ENCODE results near the gene MYO10.

Gene MYO10

DNA sequence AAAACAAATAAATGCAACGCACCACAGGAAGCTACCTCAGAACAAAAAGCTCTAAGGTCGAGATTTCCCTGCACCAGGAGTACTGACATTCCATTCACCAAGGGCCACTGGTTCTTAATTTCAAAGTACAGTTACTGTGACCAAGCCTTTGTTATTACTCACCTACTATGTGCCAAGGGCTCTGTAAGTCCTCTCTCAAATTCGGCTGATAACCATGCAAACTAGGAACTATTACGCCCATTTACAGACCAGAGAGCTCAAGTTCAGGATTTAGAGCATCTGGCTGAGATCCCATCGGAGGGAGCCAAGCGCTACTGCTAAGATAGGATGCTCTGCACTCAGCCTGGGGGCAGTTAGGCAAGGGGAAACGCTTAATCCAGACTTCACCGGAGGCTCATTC lies 5.6 kb downstream of the MYO10 start:
- Histone ChIP-seq H3K9ac (ENCODE audit: low read depth in 1 of 2, low read length in 2 of 2) (no peak overlapping the region), H3K4me3 (ENCODE audit: low read depth in 1 of 2, low read length in 2 of 2) (no peak overlapping the region), H3K4me1 (ENCODE audit: control insufficient read depth in 1 of 2, insufficient read depth in 2 of 2, low read length in 2 of 2) (peaks cover 23 to 36% of the 10 kb centered on the region in 2 donors), H3K27ac (ENCODE audit: low read depth, low read length) (no peak overlapping the region), H3K27me3 (ENCODE audit: control insufficient read depth in 1 of 2, insufficient read depth in 2 of 2, low read length in 2 of 2) (no peaks in the 10 kb centered on the region), H3K9me3 (ENCODE audit: control insufficient read depth in 1 of 2, low read length in 2 of 2) (no peaks in the 10 kb centered on the region), H3K36me3 (ENCODE audit: control insufficient read depth in 1 of 2, insufficient read depth in 2 of 2, low read length in 2 of 2) (no peaks in the 10 kb centered on the region)

DNA sequence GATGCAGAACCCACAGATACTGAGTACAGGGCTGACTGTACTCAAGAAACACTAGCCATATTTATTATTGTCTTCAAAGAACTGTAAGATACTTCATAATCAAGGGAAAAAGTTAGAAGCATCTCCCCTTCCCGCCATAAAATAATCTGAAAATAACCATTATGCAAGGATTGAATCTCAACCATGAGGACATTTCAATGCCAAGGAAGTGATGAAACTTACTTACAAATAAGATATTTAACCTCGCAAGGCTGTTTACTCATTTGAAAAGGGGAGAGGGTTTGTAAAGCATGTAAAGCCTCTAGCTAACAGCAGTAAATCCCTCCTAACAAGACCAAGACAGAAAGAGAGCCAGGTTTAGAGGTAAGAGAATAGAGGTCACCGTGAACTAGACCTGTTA lies 6.3 kb downstream of the MYO10 start:
- Histone ChIP-seq H3K4me3 (ENCODE audit: low read depth in 1 of 2, low read length in 2 of 2) (no peak overlapping the region), H3K36me3 (ENCODE audit: control insufficient read depth in 1 of 2, insufficient read depth in 2 of 2, low read length in 2 of 2) (no peaks in the 10 kb centered on the region), H3K9me3 (ENCODE audit: control insufficient read depth in 1 of 2, low read length in 2 of 2) (no peaks in the 10 kb centered on the region), H3K27me3 (ENCODE audit: control insufficient read depth in 1 of 2, insufficient read depth in 2 of 2, low read length in 2 of 2) (no peaks in the 10 kb centered on the region), H3K27ac (ENCODE audit: low read depth, low read length) (no peak overlapping the region), H3K4me1 (ENCODE audit: control insufficient read depth in 1 of 2, insufficient read depth in 2 of 2, low read length in 2 of 2) (peaks cover 23 to 36% of the 10 kb centered on the region in 2 donors), H3K9ac (ENCODE audit: low read depth in 1 of 2, low read length in 2 of 2) (no peak overlapping the region)

DNA sequence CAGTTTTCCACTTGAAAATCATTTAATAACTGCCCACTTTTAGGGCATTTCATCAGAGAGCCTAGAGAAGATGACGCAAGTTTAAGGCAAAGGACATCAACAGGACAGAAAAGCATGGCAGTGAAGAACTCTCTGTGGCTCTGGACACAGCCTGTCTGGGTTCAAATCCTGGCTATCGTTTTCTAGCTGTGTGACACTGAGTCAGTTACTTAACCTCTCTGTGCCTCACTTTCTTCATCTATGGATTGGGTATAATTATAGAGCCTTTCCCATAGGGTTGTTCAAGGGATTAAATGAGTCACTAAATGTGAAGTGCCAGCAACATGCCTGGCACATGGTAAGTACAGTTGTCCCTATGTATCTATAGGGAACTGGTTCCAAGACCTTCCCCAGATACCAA lies 6.7 kb downstream of the MYO10 start:
- Histone ChIP-seq H3K9me3 (ENCODE audit: control insufficient read depth in 1 of 2, low read length in 2 of 2) (no peaks in the 10 kb centered on the region), H3K9ac (ENCODE audit: low read depth in 1 of 2, low read length in 2 of 2) (no peak overlapping the region), H3K4me1 (ENCODE audit: control insufficient read depth in 1 of 2, insufficient read depth in 2 of 2, low read length in 2 of 2) (peaks cover 23 to 38% of the 10 kb centered on the region in 2 donors), H3K27me3 (ENCODE audit: control insufficient read depth in 1 of 2, insufficient read depth in 2 of 2, low read length in 2 of 2) (no peaks in the 10 kb centered on the region), H3K27ac (ENCODE audit: low read depth, low read length) (no peak overlapping the region), H3K36me3 (ENCODE audit: control insufficient read depth in 1 of 2, insufficient read depth in 2 of 2, low read length in 2 of 2) (no peaks in the 10 kb centered on the region), H3K4me3 (ENCODE audit: low read depth in 1 of 2, low read length in 2 of 2) (no peak overlapping the region)

DNA sequence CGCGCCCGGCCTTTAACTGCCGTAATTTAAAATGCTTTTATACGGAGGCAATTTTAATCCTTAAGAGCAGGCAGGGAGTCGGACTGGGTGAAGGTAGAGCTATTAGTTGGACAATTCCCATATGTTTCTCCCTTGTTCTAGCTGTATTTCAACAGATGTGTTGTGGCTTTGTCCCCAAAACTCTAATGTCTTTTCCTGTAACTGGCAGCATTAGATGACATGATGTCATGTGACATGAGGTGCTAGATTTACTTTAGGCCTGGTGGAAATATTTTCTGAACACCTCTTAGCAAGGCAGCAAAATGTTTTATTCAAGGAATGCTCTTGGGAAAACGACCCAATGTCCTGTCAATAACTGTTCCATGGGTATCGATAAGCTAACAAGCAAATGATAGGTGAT lies 8.5 kb downstream of the MYO10 start:
- no peaks in the 10 kb centered on the region for H3K36me3 ChIP-seq (ENCODE audit: control insufficient read depth in 1 of 2, insufficient read depth in 2 of 2, low read length in 2 of 2)
- H3K9ac ChIP-seq (ENCODE audit: low read depth in 1 of 2, low read length in 2 of 2): no peak overlapping the region
- H3K27me3 ChIP-seq (ENCODE audit: control insufficient read depth in 1 of 2, insufficient read depth in 2 of 2, low read length in 2 of 2): no peaks in the 10 kb centered on the region
- H3K9me3 ChIP-seq (ENCODE audit: control insufficient read depth in 1 of 2, low read length in 2 of 2): no peaks in the 10 kb centered on the region
- H3K4me1 ChIP-seq (ENCODE audit: control insufficient read depth in 1 of 2, insufficient read depth in 2 of 2, low read length in 2 of 2): peaks cover 26 to 33% of the 10 kb centered on the region in 2 donors
- no peak overlapping the region for H3K4me3 ChIP-seq (ENCODE audit: low read depth in 1 of 2, low read length in 2 of 2)
- H3K27ac ChIP-seq (ENCODE audit: low read depth, low read length): no peak overlapping the region

GRCh38 chr5:16926417-16926816 lies 9.7 kb downstream of the MYO10 start:
- Histone ChIP-seq H3K4me3 (ENCODE audit: low read depth in 1 of 2, low read length in 2 of 2) (no peak overlapping the region), H3K9ac (ENCODE audit: low read depth in 1 of 2, low read length in 2 of 2) (no peak overlapping the region), H3K36me3 (ENCODE audit: control insufficient read depth in 1 of 2, insufficient read depth in 2 of 2, low read length in 2 of 2) (no peaks in the 10 kb centered on the region), H3K27ac (ENCODE audit: low read depth, low read length) (no peak overlapping the region), H3K27me3 (ENCODE audit: control insufficient read depth in 1 of 2, insufficient read depth in 2 of 2, low read length in 2 of 2) (no peaks in the 10 kb centered on the region), H3K4me1 (ENCODE audit: control insufficient read depth in 1 of 2, insufficient read depth in 2 of 2, low read length in 2 of 2) (peaks cover 21 to 27% of the 10 kb centered on the region in 2 donors), H3K9me3 (ENCODE audit: control insufficient read depth in 1 of 2, low read length in 2 of 2) (no peaks in the 10 kb centered on the region)

DNA sequence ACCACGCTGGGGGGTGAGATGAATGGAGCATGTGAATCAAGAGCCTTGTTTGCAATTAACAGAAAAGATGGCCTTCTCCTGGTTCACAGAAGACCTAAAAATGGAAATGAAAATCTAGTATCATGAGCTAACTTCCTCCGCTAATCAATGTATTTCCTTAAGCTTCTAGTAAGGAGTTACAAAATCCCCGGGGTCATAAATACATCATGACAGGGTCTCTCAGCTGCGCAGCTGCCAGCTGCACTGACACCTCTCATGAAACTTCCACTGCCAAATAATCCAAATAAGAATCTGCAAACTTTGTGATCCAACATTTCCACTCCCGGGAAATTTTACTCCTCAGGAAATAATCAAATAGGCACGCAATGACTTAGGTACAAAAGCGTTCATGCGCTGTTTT lies 11.9 kb downstream of the MYO10 start:
- H3K9ac ChIP-seq (ENCODE audit: low read depth in 1 of 2, low read length in 2 of 2): no peak overlapping the region
- H3K27me3 ChIP-seq (ENCODE audit: control insufficient read depth in 1 of 2, insufficient read depth in 2 of 2, low read length in 2 of 2): no peaks in the 10 kb centered on the region
- H3K4me1 ChIP-seq (ENCODE audit: control insufficient read depth in 1 of 2, insufficient read depth in 2 of 2, low read length in 2 of 2): peaks cover 15 to 16% of the 10 kb centered on the region in 2 donors
- H3K4me3 ChIP-seq (ENCODE audit: low read depth in 1 of 2, low read length in 2 of 2): no peak overlapping the region
- H3K9me3 ChIP-seq (ENCODE audit: control insufficient read depth in 1 of 2, low read length in 2 of 2): no peaks in the 10 kb centered on the region
- H3K27ac ChIP-seq (ENCODE audit: low read depth, low read length): no peak overlapping the region
- no peaks in the 10 kb centered on the region for H3K36me3 ChIP-seq (ENCODE audit: control insufficient read depth in 1 of 2, insufficient read depth in 2 of 2, low read length in 2 of 2)

- H3K4me3 ChIP-seq (ENCODE audit: low read depth in 1 of 2, low read length in 2 of 2): no peak overlapping the region
- H3K9me3 ChIP-seq (ENCODE audit: control insufficient read depth in 1 of 2, low read length in 2 of 2): no peaks in the 10 kb centered on the region
- H3K27me3 ChIP-seq (ENCODE audit: control insufficient read depth in 1 of 2, insufficient read depth in 2 of 2, low read length in 2 of 2): no peaks in the 10 kb centered on the region
- no peak overlapping the region for H3K27ac ChIP-seq (ENCODE audit: low read depth, low read length)
- H3K36me3 ChIP-seq (ENCODE audit: control insufficient read depth in 1 of 2, insufficient read depth in 2 of 2, low read length in 2 of 2): no peaks in the 10 kb centered on the region
- H3K9ac ChIP-seq (ENCODE audit: low read depth in 1 of 2, low read length in 2 of 2): no peak overlapping the region
- peaks cover 15 to 16% of the 10 kb centered on the region in 2 donors for H3K4me1 ChIP-seq (ENCODE audit: control insufficient read depth in 1 of 2, insufficient read depth in 2 of 2, low read length in 2 of 2)
Measured at GRCh38 chr5:16922430-16922829, 13.7 kb downstream of the MYO10 start.

GRCh38 chr5:16921211-16921610 lies 14.9 kb downstream of the MYO10 start:
- H3K9ac ChIP-seq (ENCODE audit: low read depth in 1 of 2, low read length in 2 of 2): no peak overlapping the region
- H3K4me3 ChIP-seq (ENCODE audit: low read depth in 1 of 2, low read length in 2 of 2): no peak overlapping the region
- no peaks in the 10 kb centered on the region for H3K36me3 ChIP-seq (ENCODE audit: control insufficient read depth in 1 of 2, insufficient read depth in 2 of 2, low read length in 2 of 2)
- no peak overlapping the region for H3K27ac ChIP-seq (ENCODE audit: low read depth, low read length)
- H3K9me3 ChIP-seq (ENCODE audit: control insufficient read depth in 1 of 2, low read length in 2 of 2): no peaks in the 10 kb centered on the region
- peaks cover 19% of the 10 kb centered on the region in 2 donors for H3K4me1 ChIP-seq (ENCODE audit: control insufficient read depth in 1 of 2, insufficient read depth in 2 of 2, low read length in 2 of 2)
- no peaks in the 10 kb centered on the region for H3K27me3 ChIP-seq (ENCODE audit: control insufficient read depth in 1 of 2, insufficient read depth in 2 of 2, low read length in 2 of 2)

DNA sequence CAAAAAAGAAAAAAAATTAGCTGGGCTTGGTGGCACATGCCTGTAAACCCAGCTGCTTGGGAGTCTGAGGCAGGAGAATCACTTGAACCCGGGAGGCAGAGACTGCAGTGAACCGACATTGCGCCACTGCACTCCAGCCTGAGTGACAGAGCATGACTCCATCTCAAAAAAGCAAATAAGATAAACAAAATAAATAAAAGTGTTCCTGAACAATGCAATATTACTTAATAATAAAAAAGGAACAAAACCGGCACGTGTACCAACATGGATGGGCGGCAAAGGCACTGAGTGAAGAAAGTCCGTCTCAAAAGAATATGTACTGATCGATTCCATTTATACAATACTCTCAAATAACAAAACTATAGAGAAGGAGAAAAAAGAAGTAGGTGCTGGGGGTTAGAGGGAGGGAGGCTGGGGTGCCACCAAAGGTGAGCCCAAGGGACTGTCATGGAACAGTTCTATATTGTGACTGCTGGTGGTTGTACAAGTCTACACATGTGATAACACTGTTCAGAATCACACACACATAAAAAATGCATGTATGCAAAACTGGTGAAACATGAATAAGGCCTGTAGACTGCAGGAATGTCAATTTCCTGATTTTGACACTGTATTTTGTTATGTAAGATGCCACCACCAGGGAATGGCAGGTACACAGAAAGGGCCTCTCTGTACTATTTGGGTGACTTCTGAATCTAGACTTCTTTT lies 15.8 kb downstream of the MYO10 start:
- Histone ChIP-seq H3K4me3 (ENCODE audit: low read depth in 1 of 2, low read length in 2 of 2) (no peak overlapping the region), H3K9me3 (ENCODE audit: control insufficient read depth in 1 of 2, low read length in 2 of 2) (no peaks in the 10 kb centered on the region), H3K27ac (ENCODE audit: low read depth, low read length) (no peak overlapping the region), H3K36me3 (ENCODE audit: control insufficient read depth in 1 of 2, insufficient read depth in 2 of 2, low read length in 2 of 2) (peaks cover 0 to 2% of the 10 kb centered on the region in 2 donors), H3K4me1 (ENCODE audit: control insufficient read depth in 1 of 2, insufficient read depth in 2 of 2, low read length in 2 of 2) (peaks cover 19 to 21% of the 10 kb centered on the region in 2 donors), H3K27me3 (ENCODE audit: control insufficient read depth in 1 of 2, insufficient read depth in 2 of 2, low read length in 2 of 2) (no peaks in the 10 kb centered on the region), H3K9ac (ENCODE audit: low read depth in 1 of 2, low read length in 2 of 2) (no peak overlapping the region)

GRCh38 chr5:16918891-16919671 lies 17.0 kb downstream of the MYO10 start:
- Histone ChIP-seq H3K36me3 (ENCODE audit: control insufficient read depth in 1 of 2, insufficient read depth in 2 of 2, low read length in 2 of 2) (peaks cover 0 to 2% of the 10 kb centered on the region in 2 donors), H3K27ac (ENCODE audit: low read depth, low read length) (no peak overlapping the region), H3K9ac (ENCODE audit: low read depth in 1 of 2, low read length in 2 of 2) (no peak overlapping the region), H3K4me1 (ENCODE audit: control insufficient read depth in 1 of 2, insufficient read depth in 2 of 2, low read length in 2 of 2) (peaks cover 23 to 28% of the 10 kb centered on the region in 2 donors), H3K4me3 (ENCODE audit: low read depth in 1 of 2, low read length in 2 of 2) (no peak overlapping the region), H3K9me3 (ENCODE audit: control insufficient read depth in 1 of 2, low read length in 2 of 2) (no peaks in the 10 kb centered on the region), H3K27me3 (ENCODE audit: control insufficient read depth in 1 of 2, insufficient read depth in 2 of 2, low read length in 2 of 2) (no peaks in the 10 kb centered on the region)
